ENCODE measurements around the gene FLT3.

The FLT3 gene

GRCh38 chr13:27956576-27957300, 143.6 kb downstream of the FLT3 start:
- DNase-seq: no peak

- DNase-seq: no peak
Observed at GRCh38 chr13:27955014-27955591, 145.3 kb downstream of the FLT3 start.

GRCh38 chr13:27954406-27954851, 145.9 kb downstream of the FLT3 start:
- DNase-seq: peak; percentile 42

GRCh38 chr13:27953676-27954405, 146.5 kb downstream of the FLT3 start:
- peak; percentile 82 for DNase-seq

Data from stimulated activated CD4-positive, alpha-beta T cell treated with anti-CD3 and anti-CD28 coated beads, Interleukin-15, amount 100 ng/mL, for 24 hours (primary cell).